Prostate gland (tissue), 2 donors: Measurements from ENCODE around the gene TIGD3.

ENCODE experiments used
- POLR2A ChIP-seq: fragments of 450-650 bp; IDR thresholded peaks from one replicate; pipeline ENCODE4 v1.6.1; 2016; ENCODE audit warnings: antibody characterized with exemption, mild to moderate bottlenecking
- POLR2AphosphoS5 ChIP-seq: sonication (generic); formaldehyde crosslinking; IDR thresholded peaks from one replicate; pipeline ENCODE4 v1.6.1; 2017; ENCODE audit warnings: antibody characterized with exemption
- TF ChIP-seq, protein P1 (sequence below), 4 experiments: fragments of 200-600 bp in 2 of 4; fragments of 450-650 bp in 2 of 4; sonication (generic) in 2 of 4; IDR thresholded peaks; 1 replicate in 3 of 4; 2 replicates in 1 of 4; pipeline ENCODE4 v1.5.1; 2016 to 2019; ENCODE audit warnings: antibody characterized with exemption in 4 of 4, mild to moderate bottlenecking in 2 of 4, moderate library complexity in 2 of 4

DNA sequence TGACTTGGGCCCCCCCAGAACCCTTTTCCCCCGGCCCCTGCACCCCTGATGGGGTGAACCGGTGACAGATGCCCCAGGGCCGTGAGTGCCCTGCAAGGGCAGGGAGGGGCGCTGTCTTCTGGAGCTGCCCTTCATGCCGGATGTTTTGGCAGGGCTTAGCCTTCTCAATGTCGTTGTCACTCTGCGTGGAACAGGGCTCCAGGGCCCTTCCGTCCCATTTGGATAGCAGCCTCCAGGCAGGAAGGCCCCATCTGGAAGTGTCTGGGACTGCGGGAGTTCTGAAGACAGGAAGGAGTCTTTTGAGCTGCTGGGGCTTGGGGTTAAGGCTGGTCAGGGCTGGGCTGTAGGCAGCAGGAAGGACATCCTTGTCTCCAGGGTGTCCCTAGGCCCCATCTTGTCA is 36.4 kb downstream of the TIGD3 start:
- TF ChIP-seq, protein P1, sequence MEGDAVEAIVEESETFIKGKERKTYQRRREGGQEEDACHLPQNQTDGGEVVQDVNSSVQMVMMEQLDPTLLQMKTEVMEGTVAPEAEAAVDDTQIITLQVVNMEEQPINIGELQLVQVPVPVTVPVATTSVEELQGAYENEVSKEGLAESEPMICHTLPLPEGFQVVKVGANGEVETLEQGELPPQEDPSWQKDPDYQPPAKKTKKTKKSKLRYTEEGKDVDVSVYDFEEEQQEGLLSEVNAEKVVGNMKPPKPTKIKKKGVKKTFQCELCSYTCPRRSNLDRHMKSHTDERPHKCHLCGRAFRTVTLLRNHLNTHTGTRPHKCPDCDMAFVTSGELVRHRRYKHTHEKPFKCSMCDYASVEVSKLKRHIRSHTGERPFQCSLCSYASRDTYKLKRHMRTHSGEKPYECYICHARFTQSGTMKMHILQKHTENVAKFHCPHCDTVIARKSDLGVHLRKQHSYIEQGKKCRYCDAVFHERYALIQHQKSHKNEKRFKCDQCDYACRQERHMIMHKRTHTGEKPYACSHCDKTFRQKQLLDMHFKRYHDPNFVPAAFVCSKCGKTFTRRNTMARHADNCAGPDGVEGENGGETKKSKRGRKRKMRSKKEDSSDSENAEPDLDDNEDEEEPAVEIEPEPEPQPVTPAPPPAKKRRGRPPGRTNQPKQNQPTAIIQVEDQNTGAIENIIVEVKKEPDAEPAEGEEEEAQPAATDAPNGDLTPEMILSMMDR (IDR thresholded peaks at IDR 0.05): no peak
- TF ChIP-seq POLR2AphosphoS5: no peak
- no peak for TF ChIP-seq POLR2A
